Globus pallidus (tissue), 1 donor: Measurements from ENCODE around the gene ABCG1.
"Not testable (repeated sequence)": the region's sequence is repeated elsewhere in the genome, so short reads cannot be mapped to it uniquely, and the experiment has no call there.

ENCODE experiments used
- DNase-seq: peaks from one replicate; pipeline ENCODE4 v3.0.0-alpha.2; 2015; ENCODE audit warnings: low spot score

Gene ABCG1

DNA sequence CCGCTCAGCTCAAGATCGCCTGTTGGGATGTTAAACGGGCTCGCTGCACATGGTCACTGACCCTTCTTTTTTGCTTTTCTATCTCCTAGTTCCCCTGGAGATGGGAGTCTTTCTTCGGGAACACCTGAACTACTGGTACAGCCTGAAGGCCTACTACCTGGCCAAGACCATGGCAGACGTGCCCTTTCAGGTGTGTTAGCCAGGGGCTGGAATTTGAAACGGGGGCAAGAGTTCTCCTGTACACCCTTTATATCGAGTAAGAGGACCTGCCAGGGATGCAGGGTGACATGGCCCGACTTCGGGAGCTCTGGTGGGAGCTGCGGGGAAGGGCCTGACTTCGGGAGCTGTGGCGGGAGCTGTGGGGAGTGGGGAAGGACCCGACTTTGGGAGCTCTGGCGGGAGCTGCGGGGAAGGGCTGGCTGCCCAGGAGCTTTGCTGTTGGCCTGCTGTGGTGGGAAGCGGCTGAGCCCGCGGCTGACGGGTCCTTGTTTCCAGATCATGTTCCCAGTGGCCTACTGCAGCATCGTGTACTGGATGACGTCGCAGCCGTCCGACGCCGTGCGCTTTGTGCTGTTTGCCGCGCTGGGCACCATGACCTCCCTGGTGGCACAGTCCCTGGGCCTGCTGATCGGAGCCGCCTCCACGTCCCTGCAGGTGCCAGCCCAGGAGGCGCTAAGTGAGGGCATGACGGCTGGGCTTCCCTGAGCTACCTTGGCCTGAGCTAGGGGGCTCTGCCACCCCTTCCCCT lies 72.2 kb downstream of the ABCG1 start:
- no peak for DNase-seq

DNA sequence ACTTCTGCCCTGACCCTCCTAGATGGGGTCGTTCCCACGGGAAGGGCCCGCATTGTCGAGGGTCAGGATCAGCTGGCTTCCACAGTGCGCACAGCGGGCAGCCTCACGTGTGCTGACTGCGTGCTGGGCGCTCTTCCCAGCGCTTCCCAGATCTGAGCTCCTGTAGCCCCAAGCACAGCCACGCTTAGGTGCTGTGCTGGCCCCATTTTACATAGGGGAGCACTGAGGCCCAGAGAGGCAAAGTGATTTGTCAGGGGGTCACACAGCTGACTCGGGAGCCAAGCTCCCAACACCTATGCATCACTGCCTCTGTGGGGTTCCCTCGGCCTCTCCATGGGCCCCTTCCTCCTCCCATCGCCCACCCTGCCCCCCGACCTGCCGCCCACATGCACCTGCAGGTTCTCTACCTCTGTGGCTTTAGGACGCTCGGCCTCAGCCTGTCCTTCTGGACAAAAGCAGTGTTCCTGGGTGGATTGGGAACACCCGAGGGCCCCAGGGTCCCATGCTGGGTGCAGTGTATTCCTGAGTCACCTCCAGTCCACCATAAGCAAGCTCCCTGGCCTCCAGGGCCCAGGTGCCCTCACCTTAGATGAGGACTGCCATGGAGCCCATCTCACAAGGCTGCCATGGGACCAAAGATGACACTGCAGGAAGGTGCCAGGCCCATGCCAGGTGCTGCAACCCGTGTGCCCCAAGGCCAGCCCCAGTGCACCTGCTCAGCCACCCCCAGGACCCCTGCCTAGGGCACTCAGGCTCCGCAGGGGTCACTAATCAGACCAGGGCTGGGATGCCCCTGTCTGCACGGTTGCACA lies 73.0 kb downstream of the ABCG1 start:
- no peak for DNase-seq

DNA sequence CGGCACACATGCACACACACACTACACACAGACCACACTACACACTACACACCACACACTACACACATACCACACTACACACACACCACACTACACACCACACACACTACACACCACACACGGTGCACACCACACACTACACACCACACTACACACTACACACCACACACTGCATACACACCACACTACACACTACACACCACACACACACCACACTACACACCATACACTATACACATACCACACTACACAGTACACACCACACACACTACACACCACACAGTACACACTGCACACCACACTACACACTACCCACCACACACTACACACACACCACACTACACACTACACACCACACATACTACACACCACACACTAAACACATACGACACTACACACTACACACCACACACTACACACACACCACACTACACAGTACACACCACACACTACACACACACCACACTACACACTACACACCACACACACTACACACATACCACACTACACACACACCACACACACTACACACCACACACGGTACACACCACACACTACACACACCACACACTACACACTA lies 73.7 kb downstream of the ABCG1 start:
- DNase-seq: not testable (repeated sequence)

DNA sequence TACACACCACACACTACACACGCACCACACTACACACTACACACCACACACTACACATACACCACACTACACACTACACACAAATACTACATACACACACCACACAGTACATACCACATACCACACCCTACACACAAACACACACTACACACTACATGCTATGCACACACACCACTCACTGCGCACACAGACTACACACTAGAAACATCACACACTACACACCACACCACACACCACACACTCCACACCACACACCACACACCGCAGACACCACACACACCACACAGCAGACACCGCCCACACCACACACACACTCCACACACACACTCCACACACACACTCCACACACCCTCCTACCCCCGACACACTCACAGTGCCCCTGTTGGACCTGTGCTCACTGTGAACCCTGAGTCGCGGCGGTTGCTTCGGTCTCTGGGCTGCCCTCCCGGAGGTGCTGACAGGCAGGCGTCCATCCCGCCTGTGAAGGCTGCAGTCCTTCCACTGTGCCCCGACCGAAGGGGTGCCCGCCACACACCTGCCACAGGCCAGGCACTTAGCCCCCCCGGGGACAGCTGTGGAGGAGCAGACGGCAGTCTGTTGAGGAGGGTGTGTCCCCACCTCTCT lies 74.8 kb downstream of the ABCG1 start:
- DNase-seq: no peak

DNA sequence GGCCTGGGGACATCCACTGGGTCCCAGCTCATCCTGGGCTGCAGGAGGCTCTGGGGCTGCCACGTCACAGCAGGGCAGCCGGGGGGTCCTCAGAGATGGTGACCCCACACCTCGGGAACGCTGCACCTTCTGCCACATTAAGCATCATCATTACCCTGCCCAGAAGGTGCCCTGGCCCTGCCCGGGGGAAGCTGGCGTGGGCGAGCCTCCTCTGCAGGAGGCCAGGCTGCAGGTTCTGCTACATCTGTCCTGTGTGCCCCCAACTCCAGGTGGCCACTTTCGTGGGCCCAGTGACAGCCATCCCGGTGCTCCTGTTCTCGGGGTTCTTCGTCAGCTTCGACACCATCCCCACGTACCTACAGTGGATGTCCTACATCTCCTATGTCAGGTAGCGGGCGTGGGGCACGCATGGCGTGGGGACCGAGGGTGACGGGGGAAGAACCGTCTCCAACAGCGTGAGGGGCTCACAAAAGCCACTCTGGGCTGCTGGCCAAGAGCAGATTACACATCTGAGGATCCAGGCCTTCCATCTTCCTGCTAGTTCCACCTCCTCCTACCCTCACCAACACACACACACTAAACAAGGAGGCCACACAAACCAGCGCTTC lies 75.4 kb downstream of the ABCG1 start:
- DNase-seq: no peak

DNA sequence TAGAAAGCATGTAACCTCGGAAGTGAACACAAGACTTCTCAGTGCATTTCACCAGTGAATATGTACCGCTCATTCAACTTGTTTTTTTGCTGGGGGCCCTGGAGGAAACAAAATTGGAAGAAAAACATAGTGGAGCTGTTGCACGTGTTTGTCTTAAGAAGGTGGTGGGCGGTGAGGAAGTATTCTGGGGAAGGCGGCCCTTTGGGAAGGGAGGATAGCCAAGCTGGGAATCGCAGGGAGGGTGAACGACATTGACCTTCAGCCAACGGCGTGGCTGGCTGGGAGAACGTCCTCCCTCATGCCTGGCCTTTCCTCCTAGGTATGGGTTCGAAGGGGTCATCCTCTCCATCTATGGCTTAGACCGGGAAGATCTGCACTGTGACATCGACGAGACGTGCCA lies 76.9 kb downstream of the ABCG1 start:
- no peak for DNase-seq

DNA sequence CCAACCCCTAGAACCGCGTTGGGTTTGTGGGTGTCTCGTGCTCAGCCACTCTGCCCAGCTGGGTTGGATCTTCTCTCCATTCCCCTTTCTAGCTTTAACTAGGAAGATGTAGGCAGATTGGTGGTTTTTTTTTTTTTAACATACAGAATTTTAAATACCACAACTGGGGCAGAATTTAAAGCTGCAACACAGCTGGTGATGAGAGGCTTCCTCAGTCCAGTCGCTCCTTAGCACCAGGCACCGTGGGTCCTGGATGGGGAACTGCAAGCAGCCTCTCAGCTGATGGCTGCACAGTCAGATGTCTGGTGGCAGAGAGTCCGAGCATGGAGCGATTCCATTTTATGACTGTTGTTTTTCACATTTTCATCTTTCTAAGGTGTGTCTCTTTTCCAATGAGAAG lies 77.6 kb downstream of the ABCG1 start:
- no peak for DNase-seq

DNA sequence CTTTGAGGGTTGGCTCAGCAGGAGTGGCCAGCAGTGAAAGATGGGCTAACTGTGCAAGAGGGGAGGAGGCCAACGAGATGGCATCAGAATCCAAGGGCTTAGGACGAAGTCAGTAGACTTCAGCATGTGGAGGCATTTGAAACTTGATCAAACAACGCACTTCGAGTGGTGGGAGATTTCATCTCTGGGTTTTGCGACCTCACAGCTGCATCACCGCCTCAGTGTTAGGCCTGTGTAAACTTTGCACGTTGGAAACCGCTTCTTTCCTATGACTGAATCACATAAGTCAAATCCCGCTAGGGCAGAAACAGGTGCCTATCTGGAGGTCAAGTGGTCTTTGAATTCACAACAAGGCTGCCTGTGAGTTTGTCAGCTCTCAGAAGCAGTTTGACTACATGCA lies 78.4 kb downstream of the ABCG1 start:
- no peak for DNase-seq

DNA sequence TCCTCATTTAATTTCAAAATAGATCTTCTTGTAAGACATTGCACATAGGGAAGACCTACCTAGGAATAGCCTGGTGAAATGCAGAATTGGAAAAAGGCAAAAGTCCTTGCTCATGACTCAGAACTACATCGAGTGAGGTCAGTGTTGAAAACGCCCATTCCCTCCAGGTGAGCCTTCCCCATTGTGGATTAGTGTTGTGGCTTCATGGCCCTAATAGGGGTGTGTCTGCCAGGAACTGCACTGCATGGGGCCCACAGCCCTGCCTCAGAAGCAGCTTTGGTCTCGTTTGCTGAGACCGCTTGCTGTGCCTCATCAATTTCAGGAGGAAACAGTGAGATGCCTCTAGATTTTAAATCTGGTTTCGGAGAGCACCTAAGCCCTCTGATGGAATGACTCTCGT lies 79.3 kb downstream of the ABCG1 start:
- no peak for DNase-seq

DNA sequence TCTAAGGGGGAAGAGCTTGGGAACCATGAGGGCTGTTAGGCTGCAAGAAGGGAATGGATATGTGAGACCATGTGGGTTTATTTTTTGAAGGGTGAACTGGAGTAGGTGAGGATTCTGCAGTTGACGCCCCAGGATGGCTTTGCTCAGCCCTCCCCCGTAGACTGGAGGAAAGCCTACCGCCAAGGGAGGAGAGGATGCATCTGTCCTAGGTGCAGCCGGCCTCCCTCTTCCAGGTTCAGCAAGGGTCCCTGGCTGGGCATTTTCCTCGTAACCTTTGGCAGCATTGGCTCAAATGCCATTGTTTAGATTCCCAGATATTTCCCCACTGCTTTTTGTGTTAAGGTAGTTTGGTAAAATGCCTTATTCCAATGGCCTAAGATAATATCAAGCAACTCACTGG lies 79.7 kb downstream of the ABCG1 start:
- no peak for DNase-seq

DNA sequence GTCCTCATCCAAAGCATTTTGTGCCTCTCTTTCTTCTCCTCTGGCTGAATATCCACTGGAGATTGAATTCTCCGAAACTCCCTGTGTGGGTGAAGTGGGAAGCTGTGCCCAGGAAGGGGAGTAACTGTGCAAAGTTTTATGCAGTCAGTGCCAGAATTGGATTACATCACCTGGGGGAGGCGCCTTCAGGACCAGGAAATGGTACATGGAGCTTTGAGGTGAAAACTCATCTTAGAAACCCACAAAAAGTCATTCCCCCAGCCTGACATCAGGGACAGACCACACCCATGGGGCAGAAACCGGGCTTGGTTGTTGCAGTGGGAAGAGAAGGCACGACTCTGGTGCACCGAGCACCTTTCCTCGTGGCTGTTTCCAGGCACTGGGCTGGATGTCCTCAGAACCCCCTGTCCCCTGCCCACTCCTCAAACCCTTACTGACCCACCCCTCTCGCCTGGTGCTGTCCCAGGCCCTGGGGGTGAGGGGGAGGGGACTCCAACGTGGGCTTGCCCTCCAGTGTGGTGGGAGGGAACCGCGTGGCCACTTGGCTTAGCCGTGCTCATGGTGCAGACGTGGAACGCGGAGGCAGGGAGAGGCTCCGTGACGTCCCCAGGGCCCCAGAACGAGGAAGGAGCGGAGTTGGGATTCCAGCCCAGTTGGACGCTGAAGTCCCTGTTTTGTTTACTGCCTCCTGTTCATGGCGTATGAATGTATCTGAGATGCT lies 80.5 kb downstream of the ABCG1 start:
- DNase-seq: no peak

DNA sequence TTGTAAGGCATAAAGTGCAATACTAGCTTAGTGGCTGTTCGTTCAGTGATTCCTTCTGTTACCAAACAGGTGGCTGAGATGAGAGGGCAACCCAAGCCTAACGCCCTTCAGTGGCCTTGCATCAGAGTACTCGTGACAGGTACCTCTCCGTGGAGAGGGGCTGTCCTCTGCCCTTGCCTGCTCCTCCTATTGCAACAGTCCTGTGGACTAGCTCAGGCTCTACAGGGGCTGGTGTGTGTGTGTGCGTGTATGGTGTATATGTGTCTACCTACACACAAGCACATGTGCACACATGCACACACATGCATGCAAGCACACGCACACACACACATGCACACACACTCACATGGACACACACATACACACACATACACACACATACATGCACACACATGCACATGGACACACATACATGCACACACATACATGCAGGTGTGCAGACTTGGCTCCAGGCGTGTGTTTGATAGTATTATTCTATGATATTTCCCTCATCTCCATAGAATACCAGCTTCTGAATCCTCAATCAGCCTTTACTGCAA lies 81.2 kb downstream of the ABCG1 start:
- DNase-seq: no peak

DNA sequence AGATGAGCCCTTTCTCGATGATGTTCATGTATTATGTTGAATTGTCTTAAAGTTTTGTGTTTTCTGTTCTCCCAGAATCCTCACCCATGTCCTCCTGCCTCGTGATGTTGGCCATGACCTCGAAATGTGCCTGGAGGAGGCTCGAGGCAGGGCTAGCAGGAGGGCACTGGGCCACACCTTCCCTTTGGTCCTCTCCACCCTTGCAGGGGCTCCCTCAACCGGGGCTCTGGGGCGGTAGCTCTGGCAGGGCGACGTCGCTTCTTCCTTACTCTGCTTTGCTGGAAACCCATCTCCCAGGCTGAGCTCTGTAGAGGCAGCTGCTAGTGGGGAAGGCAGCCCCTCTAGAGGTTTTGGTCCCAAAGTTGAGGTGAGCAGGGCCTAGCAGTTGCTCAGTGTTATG lies 82.0 kb downstream of the ABCG1 start:
- no peak for DNase-seq

DNA sequence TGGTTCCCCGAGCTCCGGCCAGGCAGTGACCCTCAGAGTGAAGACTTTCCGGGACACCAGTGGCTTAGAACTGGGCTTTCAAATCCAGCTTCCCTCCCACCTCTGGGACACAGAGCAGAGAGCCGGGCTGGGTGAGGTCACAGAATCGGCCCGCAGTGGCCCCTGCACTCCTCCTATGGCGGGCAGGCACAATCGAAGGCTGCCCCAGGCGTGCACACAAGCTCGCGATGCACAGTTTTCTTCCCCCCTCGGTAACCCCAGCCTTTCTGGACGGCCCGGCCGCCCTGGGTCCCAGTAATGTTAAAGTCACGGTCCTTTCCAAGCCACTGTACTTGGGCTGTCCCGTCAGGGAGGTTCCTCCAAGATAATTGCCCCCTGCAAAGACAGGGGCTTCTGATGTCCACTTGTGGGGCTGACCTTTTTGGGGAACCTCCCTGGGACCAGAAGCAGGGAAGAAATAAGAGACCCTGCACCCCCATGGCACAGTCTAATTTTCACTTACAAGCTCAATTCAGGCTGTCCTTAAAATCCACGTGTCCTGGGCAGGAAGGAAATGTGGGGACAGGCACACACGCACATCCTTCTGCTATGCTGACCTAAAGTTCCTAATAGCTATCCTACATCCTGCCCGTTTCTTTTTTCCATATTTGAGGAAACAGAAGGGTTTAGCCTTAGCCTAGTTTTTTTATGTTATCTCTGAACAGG lies 82.6 kb downstream of the ABCG1 start:
- DNase-seq: no peak

DNA sequence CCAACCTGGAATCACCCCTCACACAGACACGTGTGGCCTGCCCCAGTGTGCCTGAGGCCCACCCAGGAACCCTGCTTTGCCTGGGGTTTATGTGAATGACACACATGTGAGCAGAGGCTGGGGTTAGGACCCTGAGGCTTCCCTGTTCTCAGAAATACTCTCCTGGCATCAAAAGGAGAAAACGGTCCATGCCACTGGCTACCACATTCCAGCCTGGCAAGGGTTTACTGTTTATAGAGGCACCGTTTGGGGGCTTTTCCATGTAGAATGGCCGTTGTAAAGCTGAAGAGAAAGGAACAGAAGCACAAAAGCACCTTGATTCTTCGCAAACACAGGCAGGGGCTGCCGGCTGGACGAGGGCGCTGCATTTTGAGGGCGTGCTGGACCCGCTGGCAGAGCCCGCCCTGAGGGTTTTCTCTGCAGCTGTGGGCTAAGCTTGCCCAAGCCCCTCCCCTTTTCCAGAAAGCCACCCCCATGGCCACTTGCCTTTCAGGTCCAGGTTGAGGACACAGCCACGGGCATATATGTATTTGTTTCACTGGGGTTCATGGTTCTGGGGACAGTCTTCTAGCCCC lies 83.2 kb downstream of the ABCG1 start:
- DNase-seq: no peak

DNA sequence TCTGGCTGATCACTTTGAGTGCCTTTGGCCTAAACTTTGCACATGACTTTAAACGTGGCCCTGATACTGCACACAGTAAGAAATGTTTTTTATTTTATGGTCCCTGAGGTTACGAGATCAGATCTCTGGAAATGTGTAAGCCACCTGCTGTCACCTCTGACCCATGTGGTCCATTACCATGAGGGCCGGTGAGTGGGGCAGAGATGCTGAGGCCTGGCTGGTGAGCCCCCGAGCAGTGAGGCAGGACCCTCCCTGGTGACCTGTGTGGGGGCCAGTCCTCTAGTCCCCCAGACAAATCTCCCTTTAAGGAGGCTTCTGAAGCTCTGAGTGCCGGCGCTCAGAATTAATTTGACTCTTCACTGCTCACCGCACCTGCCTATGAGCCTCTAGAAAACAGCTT lies 83.9 kb downstream of the ABCG1 start:
- no peak for DNase-seq

DNA sequence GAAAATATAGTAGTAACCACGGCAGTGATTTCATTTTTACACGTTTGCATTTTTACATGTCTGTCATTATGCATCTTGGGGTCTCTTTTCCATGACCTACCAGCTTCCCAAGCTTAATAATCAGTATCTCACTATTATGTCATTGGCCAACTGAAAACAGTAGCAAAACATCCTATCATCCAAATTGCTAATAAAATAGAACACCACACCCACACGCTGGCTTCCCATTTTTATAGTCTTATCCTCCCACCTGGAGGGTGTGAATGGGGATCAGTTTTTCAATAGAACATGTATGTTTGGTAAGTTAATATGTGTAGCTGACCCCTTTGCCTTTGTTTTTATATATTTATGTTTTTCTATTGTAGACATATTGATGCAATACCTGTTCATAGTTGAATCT lies 84.5 kb downstream of the ABCG1 start:
- no peak for DNase-seq

DNA sequence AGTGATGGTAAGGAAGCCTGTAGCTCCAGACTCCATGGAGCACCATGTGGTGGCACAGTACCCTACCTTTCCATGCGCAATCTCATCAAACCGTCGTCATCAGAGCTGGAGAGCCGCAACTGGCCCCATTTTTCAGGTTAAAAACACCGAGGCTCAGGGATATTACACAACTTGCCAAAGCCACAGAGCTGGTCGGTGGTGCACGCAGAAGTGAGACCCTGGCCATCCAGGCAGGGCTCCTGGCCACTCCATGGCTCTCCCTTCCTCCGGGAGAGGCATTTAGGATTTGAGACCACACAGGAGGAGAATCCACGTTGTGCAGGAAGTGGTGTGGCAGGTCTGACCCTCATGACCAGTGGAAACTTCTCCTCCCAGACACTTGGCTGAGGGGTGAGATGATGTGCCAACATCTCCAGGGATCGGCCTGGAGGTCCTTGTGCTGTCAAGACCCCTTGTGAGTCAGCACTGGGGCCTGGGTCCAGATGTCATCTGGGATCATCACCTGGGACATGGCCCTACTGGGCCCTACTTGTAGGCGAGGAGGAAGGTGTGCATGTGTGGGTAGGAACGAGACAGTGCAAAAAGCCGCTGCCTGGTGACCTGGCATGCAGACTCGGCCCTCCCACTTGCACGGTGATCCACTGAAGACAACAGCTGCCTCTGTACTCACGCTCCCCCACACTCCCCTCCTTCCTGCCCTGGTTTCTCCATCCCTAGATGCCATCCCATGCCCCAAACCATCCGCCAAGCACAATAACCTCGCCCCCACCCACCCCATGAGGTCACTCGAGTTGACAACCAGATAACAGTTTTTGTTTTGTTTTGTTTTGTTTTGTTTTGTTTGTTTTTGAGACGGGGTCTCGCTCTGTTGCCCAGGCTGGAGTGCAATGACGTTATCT lies 85.9 kb downstream of the ABCG1 start:
- no peak for DNase-seq

DNA sequence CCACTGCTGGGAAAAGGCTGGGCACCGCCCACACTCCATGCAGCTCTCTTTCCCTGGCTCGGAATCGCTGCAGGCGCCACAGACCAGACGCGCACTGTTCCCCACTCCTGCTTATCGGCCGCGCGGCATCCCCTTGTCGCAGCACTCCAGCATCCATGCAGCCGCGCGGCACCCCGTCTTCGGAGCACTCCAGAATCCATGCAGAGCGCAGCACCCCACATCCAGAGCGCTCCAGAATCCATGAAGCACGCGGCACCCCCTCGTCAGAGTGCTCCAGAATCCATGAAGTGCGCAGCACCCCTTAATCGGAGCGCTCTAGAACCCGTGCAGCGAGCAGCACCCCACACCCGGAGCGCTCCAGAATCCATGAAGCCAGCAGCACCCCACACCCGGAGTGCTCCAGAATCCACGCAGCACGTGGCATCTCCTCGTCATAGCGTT lies 86.8 kb downstream of the ABCG1 start:
- no peak for DNase-seq
